Measurements from ENCODE around the gene TANGO6. TPM values are rescaled to one million over a fixed set of nuclear protein-coding genes. Genes with fewer than 3 reads are reported as not detected.

The TANGO6 gene
- total RNA-seq, 1 experiment from 2014 or later = 18.2 TPM

DNA sequence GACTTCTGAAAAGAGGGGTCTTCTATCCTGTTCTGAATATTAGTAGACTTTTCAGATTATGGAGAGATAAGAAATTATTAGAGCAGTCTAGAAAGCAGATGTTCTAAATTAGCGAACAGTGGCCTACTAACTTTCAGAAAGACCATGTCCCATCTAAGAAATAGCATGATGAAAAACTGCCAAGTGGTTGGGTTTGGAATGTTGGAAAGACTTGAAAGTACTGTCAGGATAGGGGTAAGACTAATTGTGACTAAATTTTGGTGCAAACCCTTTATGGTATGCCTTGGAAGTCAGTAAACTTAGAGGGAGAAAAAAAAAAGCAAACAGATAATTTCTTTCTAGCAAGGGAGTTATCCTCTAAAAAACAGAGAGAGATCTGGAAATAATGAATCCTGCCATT is 41.1 kb downstream of the TANGO6 start:
- Histone ChIP-seq H3K4me3 (ENCODE audit: low read depth, low read length) (no peak overlapping the region), H3K4me1 (no peaks in the 10 kb centered on the region; the same call in 1 of the 2 replicates), H3K27me3 (replicated peaks; ENCODE audit: control insufficient read depth, insufficient read depth, low read length) (no peaks in the 10 kb centered on the region), H3K9me3 (no peaks in the 10 kb centered on the region), H3K36me3 (ENCODE audit: control insufficient read depth, insufficient read depth, low read length) (no peaks in the 10 kb centered on the region)
- no peaks in the 10 kb centered on the region for H3K9me3 Mint-ChIP-seq (ENCODE audit: unreplicated experiment)
- no peak overlapping the region for H3K4me3 Mint-ChIP-seq (ENCODE audit: unreplicated experiment)
- H3K4me1 Mint-ChIP-seq (ENCODE audit: low read depth, unreplicated experiment) = no peaks in the 10 kb centered on the region
- no peak for DNase-seq
- TF ChIP-seq, protein P1, sequence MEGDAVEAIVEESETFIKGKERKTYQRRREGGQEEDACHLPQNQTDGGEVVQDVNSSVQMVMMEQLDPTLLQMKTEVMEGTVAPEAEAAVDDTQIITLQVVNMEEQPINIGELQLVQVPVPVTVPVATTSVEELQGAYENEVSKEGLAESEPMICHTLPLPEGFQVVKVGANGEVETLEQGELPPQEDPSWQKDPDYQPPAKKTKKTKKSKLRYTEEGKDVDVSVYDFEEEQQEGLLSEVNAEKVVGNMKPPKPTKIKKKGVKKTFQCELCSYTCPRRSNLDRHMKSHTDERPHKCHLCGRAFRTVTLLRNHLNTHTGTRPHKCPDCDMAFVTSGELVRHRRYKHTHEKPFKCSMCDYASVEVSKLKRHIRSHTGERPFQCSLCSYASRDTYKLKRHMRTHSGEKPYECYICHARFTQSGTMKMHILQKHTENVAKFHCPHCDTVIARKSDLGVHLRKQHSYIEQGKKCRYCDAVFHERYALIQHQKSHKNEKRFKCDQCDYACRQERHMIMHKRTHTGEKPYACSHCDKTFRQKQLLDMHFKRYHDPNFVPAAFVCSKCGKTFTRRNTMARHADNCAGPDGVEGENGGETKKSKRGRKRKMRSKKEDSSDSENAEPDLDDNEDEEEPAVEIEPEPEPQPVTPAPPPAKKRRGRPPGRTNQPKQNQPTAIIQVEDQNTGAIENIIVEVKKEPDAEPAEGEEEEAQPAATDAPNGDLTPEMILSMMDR (IDR thresholded peaks at IDR 0.05; ENCODE audit: insufficient read depth in 1 of 2, low read depth in 1 of 2, low read length in 1 of 2, severe bottlenecking in 1 of 2, unreplicated experiment in 1 of 2) = no peak
- H3K27ac Mint-ChIP-seq (ENCODE audit: unreplicated experiment) = no peak overlapping the region
- no TSS peak for BruUV-seq (replicated peaks)
- CTCF ChIA-PET = no interaction called here
- POLR2A ChIA-PET = no interaction called here
- H3K27me3 Mint-ChIP-seq (ENCODE audit: insufficient read depth, unreplicated experiment) = no peaks in the 10 kb centered on the region
- H3K36me3 Mint-ChIP-seq (ENCODE audit: insufficient read depth, unreplicated experiment) = peaks cover 9% of the 10 kb centered on the region
- intact Hi-C loops (cut with micrococcal nuclease; ENCODE audit: unreplicated experiment) = no loop called here

DNA sequence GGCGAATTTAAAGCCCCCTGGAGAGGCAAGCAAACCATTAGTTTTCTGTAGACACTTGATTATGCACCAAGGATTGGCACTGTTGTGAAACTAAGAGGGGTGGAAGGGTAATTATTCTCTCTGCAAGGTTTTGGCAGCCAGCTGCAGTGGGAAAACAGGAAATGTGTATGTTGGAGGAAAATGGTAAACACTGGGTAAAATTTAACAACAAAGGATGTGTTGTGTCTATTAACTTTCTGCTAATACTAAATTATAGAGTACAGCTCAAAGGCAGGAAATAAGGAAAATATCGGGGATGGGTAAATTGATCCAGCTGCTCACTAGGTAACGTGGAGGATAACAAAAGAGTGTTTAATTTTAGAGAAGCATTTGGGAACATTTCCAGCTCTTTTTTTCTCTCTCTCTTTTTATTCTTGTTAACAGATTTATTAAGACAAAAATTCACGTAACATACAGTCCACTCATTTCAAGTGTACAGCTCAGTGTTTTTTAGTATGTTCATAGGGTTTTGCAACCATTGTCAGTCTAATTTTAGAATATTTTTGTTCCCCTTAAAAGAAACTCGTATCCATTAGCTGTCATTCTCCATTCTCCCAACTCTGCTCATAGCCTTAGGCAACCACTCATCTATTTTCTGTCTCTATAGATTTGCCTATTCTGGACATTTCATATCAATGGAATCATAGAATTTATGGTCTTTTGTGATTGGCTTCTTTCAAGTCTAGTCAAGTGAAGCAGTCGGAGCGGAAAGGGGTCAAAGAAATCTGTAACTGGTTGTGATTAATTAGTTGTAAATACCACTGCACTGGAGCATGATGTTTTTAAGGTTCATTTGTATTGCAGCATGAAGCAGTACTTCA is 41.8 kb downstream of the TANGO6 start:
- H3K9me3 ChIP-seq = no peaks in the 10 kb centered on the region
- no peak overlapping the region for H3K4me3 Mint-ChIP-seq (ENCODE audit: unreplicated experiment)
- no peaks in the 10 kb centered on the region for H3K27me3 Mint-ChIP-seq (ENCODE audit: insufficient read depth, unreplicated experiment)
- no peaks in the 10 kb centered on the region for H3K27me3 ChIP-seq (replicated peaks; ENCODE audit: control insufficient read depth, insufficient read depth, low read length)
- H3K36me3 Mint-ChIP-seq (ENCODE audit: insufficient read depth, unreplicated experiment) = peaks cover 8% of the 10 kb centered on the region
- no peaks in the 10 kb centered on the region for H3K36me3 ChIP-seq (ENCODE audit: control insufficient read depth, insufficient read depth, low read length)
- TF ChIP-seq, protein P1 (IDR thresholded peaks at IDR 0.05; ENCODE audit: insufficient read depth in 1 of 2, low read depth in 1 of 2, low read length in 1 of 2, severe bottlenecking in 1 of 2, unreplicated experiment in 1 of 2) = no peak
- no TSS peak for BruUV-seq (replicated peaks)
- ChIA-PET POLR2A (no interaction called here), CTCF (interaction anchor here (0.6 to 1.5 kb wide), 2 partner anchors 11 to 243 kb away, joined by 4 to 6 read pairs; no protein-coding TSS in a partner anchor)
- no peaks in the 10 kb centered on the region for H3K4me1 Mint-ChIP-seq (ENCODE audit: low read depth, unreplicated experiment)
- no peaks in the 10 kb centered on the region for H3K9me3 Mint-ChIP-seq (ENCODE audit: unreplicated experiment)
- no peaks in the 10 kb centered on the region; the same call in 1 of the 2 replicates for H3K4me1 ChIP-seq
- H3K27ac Mint-ChIP-seq (ENCODE audit: unreplicated experiment) = no peak overlapping the region
- no peak overlapping the region for H3K4me3 ChIP-seq (ENCODE audit: low read depth, low read length)
- DNase-seq = no peak
- intact Hi-C loops (cut with micrococcal nuclease; ENCODE audit: unreplicated experiment) = no loop called here

DNA sequence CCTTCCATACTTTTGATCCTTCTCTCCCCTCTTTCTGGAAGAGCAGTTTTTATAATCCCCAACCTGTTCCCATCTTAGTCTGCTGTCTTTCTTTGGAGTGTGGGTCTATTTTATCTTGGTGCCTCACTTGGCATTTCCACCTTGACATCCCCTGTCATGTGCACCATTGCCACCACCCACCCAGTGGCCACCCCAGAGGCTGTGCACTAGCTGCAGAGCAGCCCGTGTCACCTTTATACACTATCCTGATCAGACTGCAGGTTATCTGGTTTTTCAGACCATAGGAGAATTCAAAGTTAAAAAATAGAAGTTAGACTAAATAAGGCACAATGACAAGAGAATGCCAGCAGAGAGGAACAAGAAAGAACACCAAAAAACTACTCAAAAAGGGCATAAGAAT is 43.8 kb downstream of the TANGO6 start:
- H3K4me3 Mint-ChIP-seq (ENCODE audit: unreplicated experiment) = no peak overlapping the region
- Histone ChIP-seq H3K27me3 (replicated peaks; ENCODE audit: control insufficient read depth, insufficient read depth, low read length) (no peaks in the 10 kb centered on the region), H3K9me3 (no peaks in the 10 kb centered on the region), H3K4me1 (no peaks in the 10 kb centered on the region; the same call in 1 of the 2 replicates), H3K36me3 (ENCODE audit: control insufficient read depth, insufficient read depth, low read length) (no peaks in the 10 kb centered on the region), H3K4me3 (ENCODE audit: low read depth, low read length) (no peak overlapping the region)
- no TSS peak for BruUV-seq (replicated peaks)
- CTCF ChIA-PET = interaction anchor here (1.2 kb wide), 1 partner anchor 40 kb away, joined by 5 read pairs; no protein-coding TSS in a partner anchor
- intact Hi-C loops (cut with micrococcal nuclease; ENCODE audit: unreplicated experiment) = no loop called here
- no peaks in the 10 kb centered on the region for H3K36me3 Mint-ChIP-seq (ENCODE audit: insufficient read depth, unreplicated experiment)
- TF ChIP-seq, protein P1 (IDR thresholded peaks at IDR 0.05; ENCODE audit: insufficient read depth in 1 of 2, low read depth in 1 of 2, low read length in 1 of 2, severe bottlenecking in 1 of 2, unreplicated experiment in 1 of 2) = no peak
- H3K27me3 Mint-ChIP-seq (ENCODE audit: insufficient read depth, unreplicated experiment) = no peaks in the 10 kb centered on the region
- POLR2A ChIA-PET = no interaction called here
- H3K9me3 Mint-ChIP-seq (ENCODE audit: unreplicated experiment) = no peaks in the 10 kb centered on the region
- no peak for DNase-seq
- no peak overlapping the region for H3K27ac Mint-ChIP-seq (ENCODE audit: unreplicated experiment)
- no peaks in the 10 kb centered on the region for H3K4me1 Mint-ChIP-seq (ENCODE audit: low read depth, unreplicated experiment)
